Measurements from ENCODE around the gene CORO2A. TPM values are rescaled to one million over a fixed set of nuclear protein-coding genes. Genes with fewer than 3 reads are reported as not detected.

Gene CORO2A
- total and polyA plus RNA-seq, 2 of the 4 experiments (the other 2 are of a cell fraction) = 1.9 to 2.2 TPM

- Histone ChIP-seq H4K8ac (ENCODE audit: low read depth in 2 of 2, low read length in 2 of 2) (no peak overlapping the region), H4K20me1 (ENCODE audit: insufficient read depth, low read length) (no peaks in the 10 kb centered on the region), H3K9me1 (ENCODE audit: insufficient read depth, low read length) (no peaks in the 10 kb centered on the region; the same call in 1 of the 2 replicates), H3K18ac (ENCODE audit: low read depth, low read length) (no peak overlapping the region), H3K79me1 (ENCODE audit: low read depth in 1 of 2, low read length in 2 of 2) (no peaks in the 10 kb centered on the region), H3K27ac (ENCODE audit: insufficient read depth, low read length) (no peak overlapping the region), H3K4me1 (ENCODE audit: control insufficient read depth, insufficient read depth, low read length) (no peaks in the 10 kb centered on the region), H2AFZ (replicated peaks; ENCODE audit: low read length, poor library complexity) (no peak overlapping the region), H3K36me3 (ENCODE audit: control insufficient read depth, insufficient read depth, low read length) (peaks cover 1% of the 10 kb centered on the region; the same call in 1 of the 2 replicates), H2BK15ac (ENCODE audit: low read depth, low read length) (no peak overlapping the region), H3K27me3 (ENCODE audit: control insufficient read depth, insufficient read depth, low read length) (no peaks in the 10 kb centered on the region), H3K14ac (replicated peaks; ENCODE audit: low read depth, low read length) (no peak overlapping the region), H3K23ac (ENCODE audit: low read depth, low read length) (no peak overlapping the region), H3K9ac (ENCODE audit: low read depth, low read length) (no peak overlapping the region), H2AK5ac (ENCODE audit: low read depth, low read length) (no peak overlapping the region), H3K9me3 (ENCODE audit: control insufficient read depth, insufficient read depth, low read length) (no peaks in the 10 kb centered on the region), H3K4ac (ENCODE audit: low read depth, low read length) (no peak overlapping the region), H3K56ac (ENCODE audit: extremely low read depth, insufficient read depth, low read length) (no peak overlapping the region), H4K91ac (ENCODE audit: insufficient read depth, low read depth, low read length) (no peak overlapping the region), H3K4me3 (ENCODE audit: insufficient read depth, low read depth, low read length) (no peak overlapping the region), H4K5ac (ENCODE audit: low read depth, low read length) (no peak overlapping the region), H2BK5ac (ENCODE audit: low read depth, low read length, poor library complexity, severe bottlenecking) (no peak overlapping the region), H3K4me2 (ENCODE audit: low read depth, low read length) (no peak overlapping the region), H2BK120ac (ENCODE audit: low read depth, low read length) (no peak overlapping the region), H2AK9ac (replicated peaks; ENCODE audit: low read depth, low read length, poor library complexity) (no peak overlapping the region), H2BK20ac (ENCODE audit: low read depth, low read length) (no peak overlapping the region)
- intact Hi-C loops (cut with micrococcal nuclease) (no loop called here), in situ Hi-C loops (cut with MboI; ENCODE audit: low sequenced_read_pairs) (no loop called here), dilution Hi-C loops (cut with HindIII; ENCODE audit: low sequenced_read_pairs, unreplicated experiment) (no loop called here)
- CTCF ChIA-PET = no interaction called here
- ATAC-seq (ENCODE audit: low read depth) (no peak), DNase-seq (no peak)
- WGBS, 2 experiments (ENCODE audit: extremely low coverage in 2 of 2, insufficient read length in 1 of 2) = 83% methylated on average over 1 of the region's 4 CpGs; no CpG with 5 or more reads in 1 of the 2 experiments
- BruUV-seq (replicated peaks) = no TSS peak
- POLR2A ChIA-PET (ENCODE audit: unreplicated experiment) = no interaction called here
- TF ChIP-seq RCOR1 (IDR thresholded peaks at IDR 0.05; ENCODE audit: insufficient replicate concordance, low read length) (no peak), RFX5 (IDR thresholded peaks at IDR 0.05; ENCODE audit: low read depth, low read length) (no peak), USF2 (IDR thresholded peaks at IDR 0.05; ENCODE audit: low read depth, low read length) (no peak), MXI1 (IDR thresholded peaks at IDR 0.05; ENCODE audit: borderline replicate concordance, low read depth, low read length) (no peak), SMC3 (IDR thresholded peaks at IDR 0.05; ENCODE audit: low read depth, low read length) (no peak), NFE2L2 (IDR thresholded peaks at IDR 0.05; ENCODE audit: low read depth, low read length) (no peak), CHD1 (IDR thresholded peaks at IDR 0.05; ENCODE audit: low read depth, low read length) (no peak), MAFK (IDR thresholded peaks at IDR 0.05; ENCODE audit: low read depth, low read length) (no peak), BHLHE40 (IDR thresholded peaks at IDR 0.05; ENCODE audit: low read depth, low read length) (no peak), POLR2A (IDR thresholded peaks at IDR 0.05; ENCODE audit: low read depth, low read length) (no peak), FOS (IDR thresholded peaks at IDR 0.05; ENCODE audit: low read depth, low read length) (no peak), CEBPB (IDR thresholded peaks at IDR 0.05; ENCODE audit: low read depth, low read length) (no peak)
Observed at GRCh38 chr9:98094316-98094715, 98.1 kb downstream of the CORO2A start.

Data from IMR-90 (cell line).